Stimulated activated naive CD8-positive, alpha-beta T cell treated with anti-CD3 and anti-CD28 coated beads, Interleukin-15, Interleukin-2, amounts not matched to agents 100 ng/mL and 50 ng/mL, for 24 hours (primary cell): ENCODE data around the gene OR2A2.
A peak's percentile ranks its signal among the peaks of the same experiment; 100 is the strongest.
"Not testable (repeated sequence)": the region's sequence is repeated elsewhere in the genome, so short reads cannot be mapped to it uniquely, and the experiment has no call there.

Experiments used
- H3K27ac Mint-ChIP-seq: one replicate; pipeline ENCODE4 v1.8.0; 2021; ENCODE audit warnings: mild to moderate bottlenecking, mixed read lengths
- H3K27me3 Mint-ChIP-seq: one replicate; pipeline ENCODE4 v1.8.0; 2021; ENCODE audit warnings: mixed read lengths
- H3K36me3 Mint-ChIP-seq: one replicate; pipeline ENCODE4 v1.8.0; 2021; ENCODE audit warnings: low read depth, mixed read lengths
- H3K4me1 Mint-ChIP-seq: one replicate; pipeline ENCODE4 v1.8.0; 2021; ENCODE audit warnings: low read depth, mixed read lengths
- H3K4me3 Mint-ChIP-seq: one replicate; pipeline ENCODE4 v1.8.0; 2021; ENCODE audit warnings: mild to moderate bottlenecking, mixed read lengths
- H3K9me3 Mint-ChIP-seq: one replicate; pipeline ENCODE4 v1.8.0; 2021; ENCODE audit warnings: mixed read lengths

Gene OR2A2

DNA sequence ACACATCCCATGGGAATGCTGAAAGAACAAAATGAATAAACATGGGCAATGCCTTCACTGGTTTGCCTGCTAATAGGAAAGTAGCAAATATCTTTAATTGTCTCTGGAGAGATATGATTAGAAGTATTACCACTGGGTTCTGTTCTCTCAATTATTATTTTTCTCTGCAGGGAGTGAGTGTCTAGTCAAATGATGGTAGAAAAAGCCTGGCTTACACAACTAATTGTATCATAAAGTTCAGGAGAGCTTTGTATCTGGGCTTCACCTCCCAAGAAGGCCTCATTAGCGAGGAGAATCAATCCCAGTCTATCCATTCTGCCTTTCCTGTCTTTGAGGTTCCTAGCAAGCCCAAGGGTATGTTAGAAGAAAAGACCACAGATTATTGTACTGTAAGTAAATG lies 13.5 kb downstream of the OR2A2 start, which contains the start of gene OR2A14:
TSS of gene OR2A14 (plus strand) at position 301 of the 400 bp plus-strand sequence. CDS start 5,937 bp downstream, outside the sequence.
- H3K36me3 Mint-ChIP-seq = no peaks in the 10 kb centered on the region
- H3K4me3 Mint-ChIP-seq = no peak within 1 kb of the TSS
- no peaks in the 10 kb centered on the region for H3K4me1 Mint-ChIP-seq
- no peaks in the 10 kb centered on the region for H3K9me3 Mint-ChIP-seq
- no peak within 1 kb of the TSS for H3K27ac Mint-ChIP-seq
- H3K27me3 Mint-ChIP-seq = peaks cover 4% of the 10 kb centered on the region

DNA sequence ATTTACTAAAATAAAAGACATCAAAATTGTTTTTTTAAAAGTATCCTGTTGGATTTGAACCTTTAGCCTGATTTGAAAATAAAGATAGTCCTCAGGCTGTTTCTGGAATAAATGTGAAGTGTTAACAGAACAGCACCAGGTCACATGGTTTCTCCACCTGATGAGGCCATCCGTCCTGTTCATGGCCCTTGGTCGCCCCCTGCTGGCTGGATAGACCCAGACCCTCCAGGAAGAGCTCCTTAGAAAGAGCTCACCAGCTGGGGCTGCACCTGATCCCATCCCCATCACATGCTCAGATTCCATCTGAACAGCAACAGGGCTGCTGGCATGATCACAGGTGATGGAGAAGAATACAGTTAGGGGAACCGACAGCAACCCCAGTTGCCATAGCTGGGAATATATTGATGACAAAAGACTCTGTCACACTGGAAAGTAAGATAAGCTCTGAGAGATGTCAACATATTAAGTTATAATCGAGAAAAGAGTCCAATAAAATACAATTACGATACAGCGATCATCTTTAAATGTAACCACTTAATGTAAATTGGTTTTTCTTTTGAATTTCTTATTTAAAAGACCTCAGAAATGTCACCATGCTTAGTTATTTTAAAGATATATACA lies 18.4 kb downstream of the OR2A2 start:
- H3K4me1 Mint-ChIP-seq = no peaks in the 10 kb centered on the region
- no peak overlapping the region for H3K27ac Mint-ChIP-seq
- peaks cover 3% of the 10 kb centered on the region for H3K27me3 Mint-ChIP-seq
- H3K4me3 Mint-ChIP-seq = no peak overlapping the region
- H3K9me3 Mint-ChIP-seq = no peaks in the 10 kb centered on the region
- H3K36me3 Mint-ChIP-seq = no peaks in the 10 kb centered on the region

DNA sequence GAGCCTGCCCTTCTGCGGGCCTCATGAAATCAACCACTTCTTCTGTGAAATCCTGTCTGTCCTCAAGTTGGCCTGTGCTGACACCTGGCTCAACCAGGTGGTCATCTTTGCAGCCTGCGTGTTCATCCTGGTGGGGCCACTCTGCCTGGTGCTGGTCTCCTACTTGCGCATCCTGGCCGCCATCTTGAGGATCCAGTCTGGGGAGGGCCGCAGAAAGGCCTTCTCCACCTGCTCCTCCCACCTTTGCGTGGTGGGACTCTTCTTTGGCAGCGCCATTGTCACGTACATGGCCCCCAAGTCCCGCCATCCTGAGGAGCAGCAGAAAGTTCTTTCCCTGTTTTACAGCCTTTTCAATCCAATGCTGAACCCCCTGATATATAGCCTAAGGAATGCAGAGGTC lies 20.2 kb downstream of the OR2A2 start:
- not testable (repeated sequence) for H3K36me3 Mint-ChIP-seq, H3K27ac Mint-ChIP-seq, H3K9me3 Mint-ChIP-seq, H3K27me3 Mint-ChIP-seq, H3K4me3 Mint-ChIP-seq, H3K4me1 Mint-ChIP-seq

GRCh38 chr7:144130730-144131129 lies 21.3 kb downstream of the OR2A2 start:
- Mint-ChIP-seq H3K27ac (no peak overlapping the region), H3K36me3 (no peaks in the 10 kb centered on the region), H3K4me1 (no peaks in the 10 kb centered on the region), H3K27me3 (peaks cover 3% of the 10 kb centered on the region), H3K9me3 (no peaks in the 10 kb centered on the region), H3K4me3 (no peak overlapping the region)

DNA sequence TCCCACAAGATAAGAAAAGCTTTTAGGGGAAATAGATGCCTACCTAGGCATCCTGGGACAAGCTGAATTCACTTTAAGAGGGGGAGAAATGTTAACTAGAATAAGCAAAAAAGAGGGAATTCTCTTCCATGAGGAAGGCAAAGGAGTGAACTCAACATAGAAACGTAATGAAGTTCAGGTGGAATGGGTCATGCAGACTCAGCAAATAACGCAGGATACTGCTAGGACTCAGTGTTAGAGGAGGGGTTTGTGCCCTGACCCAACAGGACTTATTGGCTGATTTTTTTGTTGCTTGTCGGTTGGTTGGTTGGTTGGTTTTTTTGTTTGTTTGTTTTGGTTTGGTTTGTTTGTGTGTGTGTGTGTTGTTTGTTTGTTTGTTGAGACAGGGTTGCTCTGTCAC lies 22.9 kb downstream of the OR2A2 start:
- H3K4me1 Mint-ChIP-seq = no peaks in the 10 kb centered on the region
- H3K27ac Mint-ChIP-seq = no peak overlapping the region
- H3K36me3 Mint-ChIP-seq = no peaks in the 10 kb centered on the region
- peaks cover 3% of the 10 kb centered on the region for H3K27me3 Mint-ChIP-seq
- no peak overlapping the region for H3K4me3 Mint-ChIP-seq
- no peaks in the 10 kb centered on the region for H3K9me3 Mint-ChIP-seq

GRCh38 chr7:144133307-144133706 lies 23.9 kb downstream of the OR2A2 start:
- H3K36me3 Mint-ChIP-seq = no peaks in the 10 kb centered on the region
- peaks cover 3% of the 10 kb centered on the region for H3K27me3 Mint-ChIP-seq
- H3K4me1 Mint-ChIP-seq = no peaks in the 10 kb centered on the region
- H3K4me3 Mint-ChIP-seq = no peak overlapping the region
- H3K9me3 Mint-ChIP-seq = no peaks in the 10 kb centered on the region
- no peak overlapping the region for H3K27ac Mint-ChIP-seq

DNA sequence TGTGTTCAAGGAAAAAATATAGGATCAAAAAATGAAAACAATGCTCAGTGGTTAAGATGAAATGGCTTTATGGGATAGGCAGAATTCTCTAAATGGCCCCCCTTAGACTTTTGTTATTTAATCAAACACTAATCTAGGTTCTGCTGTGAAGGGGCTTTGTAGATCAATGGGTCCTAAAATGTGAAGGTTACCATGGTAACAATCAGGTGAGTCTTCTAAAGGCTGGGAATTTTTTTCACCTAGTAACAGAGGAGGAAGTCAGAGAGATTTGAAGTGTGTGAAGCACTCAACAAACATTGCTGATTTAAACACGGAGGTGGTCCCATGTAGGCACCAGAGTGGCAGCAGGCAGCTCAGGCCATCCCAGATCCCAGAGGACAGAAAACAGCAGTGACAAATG lies 24.7 kb downstream of the OR2A2 start:
- H3K27me3 Mint-ChIP-seq = peaks cover 3% of the 10 kb centered on the region
- no peaks in the 10 kb centered on the region for H3K9me3 Mint-ChIP-seq
- no peak overlapping the region for H3K27ac Mint-ChIP-seq
- H3K4me1 Mint-ChIP-seq = no peaks in the 10 kb centered on the region
- no peaks in the 10 kb centered on the region for H3K36me3 Mint-ChIP-seq
- H3K4me3 Mint-ChIP-seq = no peak overlapping the region

GRCh38 chr7:144137501-144137900 lies 28.1 kb downstream of the OR2A2 start:
- no peaks in the 10 kb centered on the region for H3K4me1 Mint-ChIP-seq

GRCh38 chr7:144142187-144142586 lies 32.8 kb downstream of the OR2A2 start:
- H3K9me3 Mint-ChIP-seq = peaks cover 11% of the 10 kb centered on the region

More at GRCh38 chr7:144137501-144137900, 28.1 kb downstream of the OR2A2 start:
- H3K4me3 Mint-ChIP-seq = no peak overlapping the region
- H3K27me3 Mint-ChIP-seq = peaks cover 6% of the 10 kb centered on the region
- H3K27ac Mint-ChIP-seq = no peak overlapping the region
- H3K36me3 Mint-ChIP-seq = no peaks in the 10 kb centered on the region
- peaks cover 4% of the 10 kb centered on the region for H3K9me3 Mint-ChIP-seq

DNA sequence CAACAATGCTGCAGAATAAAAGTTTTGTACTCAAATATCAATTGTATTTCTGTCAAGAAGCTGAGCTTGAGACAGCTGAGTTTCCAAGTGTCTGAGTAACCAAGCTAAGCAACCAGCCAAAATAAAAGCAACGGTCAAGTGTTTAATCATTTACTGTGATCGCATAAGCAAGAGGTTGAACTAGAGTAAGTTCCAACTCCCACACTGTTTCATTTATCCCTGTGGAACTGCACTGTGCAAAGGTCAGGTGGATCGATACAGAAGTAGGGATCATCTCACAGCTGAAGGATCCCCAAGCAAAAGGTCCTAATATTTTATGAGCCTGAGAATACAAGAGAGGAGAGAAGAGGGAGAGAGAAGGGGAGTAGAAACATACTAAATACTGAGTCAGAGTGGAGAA lies 35.0 kb downstream of the OR2A2 start:
- Mint-ChIP-seq H3K27ac (no peak overlapping the region), H3K9me3 (peaks cover 28% of the 10 kb centered on the region)

More at GRCh38 chr7:144142187-144142586, 32.8 kb downstream of the OR2A2 start:
- Mint-ChIP-seq H3K27ac (no peak overlapping the region), H3K4me1 (no peaks in the 10 kb centered on the region), H3K36me3 (no peaks in the 10 kb centered on the region), H3K4me3 (no peak overlapping the region), H3K27me3 (peaks cover 6% of the 10 kb centered on the region)

GRCh38 chr7:144148224-144148827 lies 38.9 kb downstream of the OR2A2 start:
- H3K9me3 Mint-ChIP-seq = peaks cover 25% of the 10 kb centered on the region
- peaks cover 19% of the 10 kb centered on the region for H3K27me3 Mint-ChIP-seq
- H3K4me1 Mint-ChIP-seq = no peaks in the 10 kb centered on the region
- H3K27ac Mint-ChIP-seq = no peak overlapping the region
- H3K4me3 Mint-ChIP-seq = no peak overlapping the region
- H3K36me3 Mint-ChIP-seq = peaks cover 10% of the 10 kb centered on the region

More for the DNA sequence above, 35.0 kb downstream of the OR2A2 start:
- Mint-ChIP-seq H3K4me1 (no peaks in the 10 kb centered on the region), H3K27me3 (peaks cover 9% of the 10 kb centered on the region), H3K36me3 (peaks cover 10% of the 10 kb centered on the region), H3K4me3 (no peak overlapping the region)

GRCh38 chr7:144158861-144159260 lies 49.5 kb downstream of the OR2A2 start:
- Mint-ChIP-seq H3K4me3 (no peak overlapping the region), H3K9me3 (no peaks in the 10 kb centered on the region), H3K27ac (peak overlapping the region; percentile 56), H3K4me1 (no peaks in the 10 kb centered on the region), H3K27me3 (peaks cover 27% of the 10 kb centered on the region), H3K36me3 (no peaks in the 10 kb centered on the region)
